Loucy (cell line): ENCODE results near the gene TMEM19.

Source experiments
- EZH2phosphoT487 ChIP-seq: fragments of 200-600 bp; IDR thresholded peaks from 2 replicates; pipeline ENCODE4 v1.6.1; 2018; ENCODE audit warnings: antibody characterized with exemption, mild to moderate bottlenecking, moderate library complexity, borderline replicate concordance
- TF ChIP-seq, protein P1 (sequence below): fragments of 200-600 bp; sonication (generic); conservative IDR thresholded peaks from 2 replicates; pipeline ENCODE4 v1.5.1; 2014; ENCODE audit warnings: mild to moderate bottlenecking, antibody characterized with exemption, low read length

DNA sequence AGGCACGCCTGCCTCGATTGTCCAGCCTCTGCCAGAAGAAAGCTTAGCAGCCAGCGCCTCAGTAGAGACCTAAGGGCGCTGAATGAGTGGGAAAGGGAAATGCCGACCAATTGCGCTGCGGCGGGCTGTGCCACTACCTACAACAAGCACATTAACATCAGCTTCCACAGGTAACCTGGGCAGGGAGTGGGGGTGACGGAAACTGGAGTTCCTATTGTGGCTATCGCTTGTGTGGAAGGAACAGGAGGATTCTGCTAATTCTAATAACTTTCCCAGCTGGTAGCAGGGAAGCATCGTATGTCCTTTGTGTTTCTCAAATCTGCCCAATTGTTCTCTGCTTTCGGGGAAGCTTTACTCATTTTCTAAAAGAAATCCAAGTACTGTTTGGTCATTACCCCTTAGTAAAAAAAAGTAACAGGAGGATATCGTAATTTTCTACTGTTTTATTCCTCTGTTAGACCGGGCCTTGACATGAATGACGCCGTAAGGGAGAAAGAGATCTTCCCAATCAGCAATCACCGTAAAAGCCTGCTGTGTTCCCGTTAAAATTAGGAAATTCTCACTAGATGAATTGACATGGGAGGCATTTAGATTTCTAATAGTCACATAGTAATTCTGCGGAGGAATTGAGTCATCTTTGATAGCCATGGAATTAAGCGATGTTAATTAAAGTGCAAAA lies 21.3 kb upstream of the TMEM19 start:
- no peak for TF ChIP-seq EZH2phosphoT487
- TF ChIP-seq, protein P1, sequence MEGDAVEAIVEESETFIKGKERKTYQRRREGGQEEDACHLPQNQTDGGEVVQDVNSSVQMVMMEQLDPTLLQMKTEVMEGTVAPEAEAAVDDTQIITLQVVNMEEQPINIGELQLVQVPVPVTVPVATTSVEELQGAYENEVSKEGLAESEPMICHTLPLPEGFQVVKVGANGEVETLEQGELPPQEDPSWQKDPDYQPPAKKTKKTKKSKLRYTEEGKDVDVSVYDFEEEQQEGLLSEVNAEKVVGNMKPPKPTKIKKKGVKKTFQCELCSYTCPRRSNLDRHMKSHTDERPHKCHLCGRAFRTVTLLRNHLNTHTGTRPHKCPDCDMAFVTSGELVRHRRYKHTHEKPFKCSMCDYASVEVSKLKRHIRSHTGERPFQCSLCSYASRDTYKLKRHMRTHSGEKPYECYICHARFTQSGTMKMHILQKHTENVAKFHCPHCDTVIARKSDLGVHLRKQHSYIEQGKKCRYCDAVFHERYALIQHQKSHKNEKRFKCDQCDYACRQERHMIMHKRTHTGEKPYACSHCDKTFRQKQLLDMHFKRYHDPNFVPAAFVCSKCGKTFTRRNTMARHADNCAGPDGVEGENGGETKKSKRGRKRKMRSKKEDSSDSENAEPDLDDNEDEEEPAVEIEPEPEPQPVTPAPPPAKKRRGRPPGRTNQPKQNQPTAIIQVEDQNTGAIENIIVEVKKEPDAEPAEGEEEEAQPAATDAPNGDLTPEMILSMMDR = no peak
